Measurements from ENCODE around the gene RNU7-1.

GRCh38 chr12:6902448-6902847 lies 41.2 kb upstream of the RNU7-1 start:
- TF ChIP-seq CTCF (IDR thresholded peaks at IDR 0.05) (no peak), POLR2AphosphoS5 (IDR thresholded peaks at IDR 0.05) (no peak), POLR2A (IDR thresholded peaks at IDR 0.05) (no peak), EP300 (IDR thresholded peaks at IDR 0.05; ENCODE audit: low read depth) (no peak)

Measured in transverse colon (tissue), 4 donors.